NCI-H1930 (cell line): ENCODE measurements around the gene BCAP31.
A peak's percentile ranks its signal among the peaks of the same experiment; 100 is the strongest.

Experiments used
- DNase-seq, 2 experiments: peaks; one replicate each; lab custom pipeline; 2025; lab: John Stamatoyannopoulos, UW

BCAP31 gene

DNA sequence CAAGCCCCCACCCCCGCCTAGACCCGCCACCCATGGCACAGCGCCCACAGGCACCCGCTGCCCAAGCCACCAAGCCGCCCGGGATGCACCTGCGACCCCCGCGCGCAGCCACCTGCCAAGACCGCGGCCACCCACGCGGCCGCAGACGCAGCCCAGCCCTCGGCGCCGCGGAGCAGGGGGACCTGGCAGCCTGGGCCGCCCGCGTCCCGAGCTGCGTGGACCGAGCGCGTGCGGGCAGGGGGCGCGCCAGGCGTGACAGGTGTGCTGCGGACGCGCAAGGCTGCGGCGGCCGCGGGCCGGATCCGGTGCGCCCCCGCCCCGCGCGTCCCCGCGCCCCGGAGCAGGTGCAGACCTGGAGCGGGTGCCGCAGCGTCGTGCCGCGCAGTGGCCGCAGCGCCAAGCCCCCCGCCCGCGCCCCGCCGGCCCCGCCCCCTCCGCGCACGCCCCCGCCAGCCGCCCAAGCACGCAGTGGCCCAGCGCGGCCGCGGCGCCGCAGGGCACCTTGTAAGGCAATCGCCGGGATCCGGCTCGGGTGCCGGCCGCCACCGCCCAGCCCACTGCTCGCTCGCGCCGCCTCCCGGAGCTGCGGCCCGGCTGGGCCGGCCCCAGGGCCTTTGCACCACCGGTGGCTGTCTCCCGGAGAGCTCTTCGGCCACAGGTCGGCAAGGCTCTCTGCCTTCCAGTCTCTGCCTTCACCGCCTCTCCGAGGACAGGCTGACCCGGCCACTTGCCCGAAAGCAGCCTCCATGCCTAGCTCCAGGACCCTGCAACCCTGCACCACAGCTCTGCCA, 50.6 kb downstream of the BCAP31 start, which contains the start of gene PNCK:
Gene PNCK, minus strand, starts transcription at position 386 of the 791 bp plus-strand sequence. CDS start 737 bp downstream, outside the sequence.
- DNase-seq: no peak

DNA sequence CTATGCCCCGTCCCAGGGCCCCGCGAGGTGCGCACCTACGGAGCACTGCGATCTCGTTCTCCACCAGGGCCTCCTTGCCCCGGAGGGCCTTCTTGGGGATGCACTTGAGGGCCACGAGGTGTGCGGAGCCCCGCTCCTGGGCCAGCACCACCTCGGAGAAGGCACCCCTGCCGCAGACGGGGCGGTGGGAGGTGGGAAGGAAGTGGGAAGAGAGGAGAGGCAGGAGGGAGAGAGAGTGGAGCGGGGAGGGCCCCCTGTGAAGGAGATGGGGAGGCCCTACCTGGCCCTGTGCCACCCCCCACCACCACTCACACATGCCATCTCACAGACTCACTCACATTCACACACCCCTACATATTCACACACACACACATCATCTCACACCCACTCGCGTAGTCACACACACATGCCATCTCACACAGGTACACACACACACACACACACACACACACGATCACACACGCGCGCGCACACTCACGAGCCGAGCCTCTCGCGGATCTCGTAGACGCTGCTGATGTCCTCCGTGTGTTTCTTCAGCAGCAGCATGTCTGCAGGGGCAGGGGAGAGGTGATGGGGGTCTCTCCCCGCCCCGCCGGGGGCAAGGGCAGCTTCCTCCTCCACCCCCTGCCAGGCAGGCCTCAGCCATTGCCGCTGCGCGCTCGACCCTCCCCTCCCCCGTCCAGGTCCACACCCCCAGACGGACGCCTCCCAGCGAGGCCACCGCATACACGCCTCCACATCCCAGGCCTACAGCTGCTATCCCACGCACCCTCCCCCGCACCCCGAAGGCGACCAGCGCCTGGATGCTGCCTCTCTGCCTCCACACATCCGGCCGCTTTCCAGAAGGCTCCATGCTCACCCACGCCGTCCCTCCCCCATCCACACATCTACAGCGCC, 51.4 kb downstream of the BCAP31 start:
- DNase-seq: no peak

DNA sequence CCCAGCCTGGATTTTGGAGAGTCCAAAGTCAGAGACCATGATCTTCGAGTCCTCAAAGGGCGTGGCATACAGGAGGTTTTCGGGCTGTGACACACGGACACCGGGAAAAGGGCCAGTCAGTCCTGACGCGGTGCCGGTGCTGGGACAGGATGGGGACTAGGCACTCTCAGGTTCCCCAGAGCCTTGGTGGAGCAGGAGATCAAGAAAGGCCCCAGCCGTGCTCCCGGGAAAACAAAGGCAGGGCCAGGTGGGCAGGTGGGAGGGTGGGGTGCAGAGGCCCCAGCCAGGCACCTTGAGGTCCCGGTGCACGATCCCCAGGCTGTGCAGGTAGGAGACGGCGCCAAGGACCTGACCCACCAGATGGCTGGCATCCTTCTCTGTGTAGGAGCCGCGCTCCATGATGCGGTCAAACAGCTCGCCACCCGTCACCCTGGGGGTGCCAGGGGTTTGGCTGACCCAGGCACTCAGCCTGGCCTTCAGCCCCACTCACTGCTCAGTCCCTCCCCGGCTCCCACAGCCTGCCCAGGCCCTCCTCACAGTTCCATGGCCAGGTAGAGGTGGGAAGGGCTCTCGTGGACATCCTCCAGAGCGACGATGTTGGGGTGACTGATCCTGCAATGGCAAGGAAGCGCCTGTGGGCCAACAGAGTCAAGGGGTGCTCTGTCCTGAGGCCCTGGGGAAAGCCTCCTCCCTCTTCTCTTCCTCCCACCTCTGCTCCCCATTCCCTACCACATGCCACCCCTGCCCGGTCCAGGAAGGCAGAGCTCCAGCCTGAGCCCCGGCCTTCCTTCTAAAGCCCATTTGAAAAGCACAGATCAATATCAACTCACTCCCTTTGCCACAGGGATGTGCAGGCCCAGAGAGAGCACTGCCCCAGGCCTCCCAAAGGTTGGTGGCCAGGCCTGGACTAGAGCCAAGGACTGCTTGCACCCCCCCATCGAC, 52.3 kb downstream of the BCAP31 start:
- DNase-seq: no peak

DNA sequence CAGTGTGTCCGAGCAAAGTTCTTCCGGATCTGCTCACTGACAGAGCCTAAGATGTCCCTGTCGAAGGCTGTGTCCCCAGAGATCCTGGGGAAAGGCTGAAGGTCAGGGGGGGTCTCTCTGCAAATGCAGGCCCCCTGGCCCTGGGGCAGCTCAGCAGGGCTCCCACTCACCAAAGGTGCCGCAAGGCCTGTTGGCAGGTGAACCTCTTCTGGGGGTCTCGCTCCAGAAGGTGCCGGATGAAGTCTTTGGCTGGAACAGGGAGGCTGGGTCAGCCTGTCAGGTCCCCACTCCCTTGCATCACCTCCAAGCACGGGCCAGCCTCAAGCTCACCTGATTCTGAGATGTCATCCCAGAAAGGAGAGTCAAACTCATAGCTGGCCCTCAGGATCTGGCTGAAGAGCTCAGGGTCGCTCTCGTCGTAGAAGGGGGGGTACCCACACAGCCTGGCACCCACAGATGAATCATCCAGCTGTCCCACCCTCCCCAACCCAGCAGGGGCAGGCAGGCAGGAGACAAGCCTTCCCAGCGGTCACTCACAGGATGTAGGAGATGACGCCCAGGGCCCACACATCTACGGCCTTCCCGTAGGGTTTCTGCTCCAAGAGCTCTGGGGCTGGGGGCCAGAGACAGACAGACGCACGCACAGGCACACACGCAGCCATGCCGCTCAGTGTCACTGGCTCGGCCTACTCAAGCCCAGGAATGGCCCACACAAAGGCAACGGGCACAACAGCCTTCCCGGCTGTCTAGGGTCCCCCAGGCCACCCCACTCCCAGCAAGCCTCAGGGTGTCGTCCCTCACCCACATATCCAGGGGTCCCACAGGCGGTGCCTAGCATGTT, 53.2 kb downstream of the BCAP31 start:
- no peak for DNase-seq

DNA sequence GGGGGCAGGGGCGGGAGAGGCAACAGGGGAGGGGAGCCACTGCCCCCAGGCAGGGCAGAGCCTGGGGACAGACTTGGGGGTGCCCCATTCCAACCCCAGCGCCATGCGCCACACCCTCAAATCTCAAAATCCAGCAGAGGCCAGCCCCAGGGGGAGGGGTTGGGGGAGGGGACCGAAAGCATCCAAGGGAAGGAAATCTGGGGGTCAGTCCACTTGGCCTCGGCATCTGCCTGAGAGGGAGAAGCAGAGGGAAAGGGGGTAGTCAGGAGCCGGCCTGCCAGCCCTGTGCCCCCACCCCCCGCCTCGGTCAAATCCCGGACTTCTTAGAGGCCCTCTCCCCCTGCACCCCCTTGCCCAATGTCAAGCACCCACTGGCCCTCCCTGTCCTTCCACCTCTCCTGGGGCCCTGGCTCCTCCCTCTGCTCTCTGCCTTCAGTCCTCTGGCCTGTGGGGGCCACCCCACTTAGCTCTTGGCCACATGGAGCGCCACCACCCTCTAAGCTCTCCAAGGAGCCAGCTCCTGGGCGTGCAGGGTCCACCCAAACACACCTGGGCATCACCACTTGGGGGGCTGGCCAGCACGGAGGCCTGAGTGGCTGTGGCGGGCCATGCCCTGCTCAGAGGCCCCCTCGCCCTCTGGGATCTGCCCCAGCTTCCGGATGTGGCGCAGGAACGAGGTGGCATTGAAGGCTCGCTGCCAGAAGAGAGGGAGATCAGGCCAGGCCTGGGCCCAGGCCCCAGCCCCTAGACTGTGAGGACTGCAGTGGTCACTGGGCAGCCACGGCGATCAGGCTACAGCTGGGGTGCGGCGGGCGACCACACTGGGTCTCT, 54.1 kb downstream of the BCAP31 start:
- DNase-seq: no peak

DNA sequence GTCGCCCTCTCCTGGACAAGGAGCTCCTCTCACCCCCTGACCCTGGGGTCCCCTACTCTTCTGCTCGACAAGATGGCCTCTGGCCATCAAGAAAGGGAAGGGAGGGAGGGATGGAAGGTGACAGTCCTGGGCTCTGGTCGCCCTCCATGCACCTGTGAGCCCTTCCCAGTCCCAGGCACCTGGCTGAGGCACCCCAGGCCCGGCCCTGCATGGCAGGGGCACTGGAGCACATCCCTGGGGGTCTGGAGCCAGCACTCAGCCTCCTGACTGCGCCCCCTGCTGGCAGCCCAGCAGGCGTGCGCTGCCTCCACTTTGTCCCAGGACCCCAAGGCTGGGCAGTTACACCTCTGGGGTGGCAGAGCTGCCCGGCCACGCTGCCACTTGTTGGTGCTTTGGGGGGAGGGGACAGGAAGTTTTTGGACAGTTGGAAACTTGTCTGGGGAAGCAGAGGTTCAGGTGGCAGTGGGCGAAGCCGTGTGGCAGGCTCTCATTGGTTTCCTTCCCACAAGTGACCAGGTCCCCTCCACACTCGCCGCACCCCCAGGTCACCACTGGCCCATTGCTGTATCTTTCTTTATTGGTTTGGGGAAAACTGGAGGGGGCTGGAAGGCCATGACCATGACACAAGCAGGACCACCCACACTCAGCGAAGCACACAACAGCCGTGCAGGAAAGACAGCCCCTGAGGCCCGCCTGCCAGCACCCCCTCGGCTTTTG, 54.9 kb downstream of the BCAP31 start:
- DNase-seq: peak in 1 of 2 experiments; percentile 38

DNA sequence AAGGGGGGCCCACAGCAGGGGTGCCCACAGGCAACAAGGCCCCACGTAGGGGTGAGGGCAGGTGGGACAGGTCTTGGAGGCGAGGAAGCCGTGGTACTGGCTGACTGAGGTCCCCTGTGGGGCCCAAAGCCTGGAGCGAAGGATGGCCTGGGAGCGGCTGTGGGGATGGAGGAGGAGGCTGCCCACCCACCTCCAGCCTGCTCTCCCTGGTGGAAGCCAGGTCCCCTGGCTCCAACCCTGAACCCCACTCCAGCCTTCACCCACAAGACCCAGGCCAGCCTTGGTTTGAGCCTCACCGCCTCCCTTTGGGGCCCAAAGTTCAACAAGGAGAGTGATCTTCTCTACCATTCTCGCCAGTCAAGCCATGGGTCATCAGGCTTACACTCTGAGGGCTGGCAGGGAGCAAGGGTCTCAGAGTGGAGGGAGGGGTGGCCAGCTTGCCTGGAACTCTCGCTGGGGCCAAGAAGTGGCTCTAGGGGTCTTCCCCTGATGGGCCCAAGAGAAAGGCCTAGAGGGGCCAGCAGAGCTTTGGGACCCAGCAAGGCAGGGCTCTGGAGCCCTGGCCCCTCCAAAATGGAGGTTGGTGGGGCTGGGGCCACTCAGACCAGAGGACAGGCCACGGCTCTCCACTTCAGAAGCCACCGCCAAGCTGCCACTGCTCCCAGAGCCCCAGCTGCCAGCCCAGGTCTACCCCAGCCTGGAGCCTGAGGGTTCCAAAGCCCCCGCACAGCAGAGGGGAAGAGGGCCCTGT, 55.6 kb downstream of the BCAP31 start:
- DNase-seq: no peak

DNA sequence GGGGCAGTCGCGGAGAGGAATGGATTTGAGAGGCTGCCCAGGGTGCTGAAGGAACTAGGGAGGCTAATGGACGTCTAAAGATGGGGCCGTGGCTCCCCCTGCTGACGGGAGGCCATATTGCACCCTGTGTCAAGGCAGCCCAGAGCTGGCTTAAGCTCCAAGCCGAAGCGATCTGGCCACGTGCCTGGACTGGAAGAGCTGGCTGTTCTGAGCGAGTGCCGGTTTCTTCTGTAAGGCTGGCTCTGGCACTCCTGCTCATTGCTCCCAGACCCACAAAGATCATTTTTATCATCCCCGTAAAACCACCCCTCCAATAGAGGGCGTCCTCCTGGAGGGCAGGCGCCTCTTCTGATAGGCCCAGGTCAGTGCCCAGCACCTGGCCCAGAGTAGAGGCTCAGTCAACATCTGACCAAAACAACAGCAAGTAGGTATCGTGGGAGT, 56.2 kb downstream of the BCAP31 start:
- DNase-seq: peak; percentile 61 to 72

DNA sequence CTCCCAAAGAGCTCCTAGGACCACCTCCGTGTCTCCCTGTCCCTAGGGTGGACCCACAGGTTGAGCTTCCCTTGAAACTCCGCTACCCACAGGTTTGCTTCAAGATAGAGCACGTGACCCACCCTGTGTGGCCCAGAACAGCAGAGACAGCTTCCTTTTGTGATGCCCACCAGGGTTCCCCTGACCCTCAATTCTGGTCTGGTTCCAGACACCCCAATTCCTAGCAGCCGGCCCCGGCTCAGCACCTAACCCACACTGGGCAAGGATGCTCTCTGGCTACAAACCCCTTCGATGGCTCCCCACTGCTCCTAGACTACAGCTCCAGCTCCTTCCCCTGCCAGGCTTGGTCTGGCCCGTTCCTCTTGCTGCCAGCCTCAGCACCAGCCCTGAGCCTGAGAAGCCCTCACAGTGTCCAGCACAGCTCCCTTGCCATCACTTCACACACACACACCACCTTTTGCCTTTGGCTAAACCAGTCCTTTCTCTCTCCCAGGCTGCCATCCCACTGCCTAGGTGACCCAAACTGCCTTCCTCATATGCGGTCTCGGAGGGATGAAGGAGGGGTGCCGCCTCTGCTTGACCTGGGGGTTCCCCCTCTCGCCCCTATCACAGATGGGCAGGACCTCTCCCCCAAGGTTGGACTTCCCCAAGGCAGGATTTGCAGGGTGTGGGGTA, 56.8 kb downstream of the BCAP31 start:
- DNase-seq: no peak

DNA sequence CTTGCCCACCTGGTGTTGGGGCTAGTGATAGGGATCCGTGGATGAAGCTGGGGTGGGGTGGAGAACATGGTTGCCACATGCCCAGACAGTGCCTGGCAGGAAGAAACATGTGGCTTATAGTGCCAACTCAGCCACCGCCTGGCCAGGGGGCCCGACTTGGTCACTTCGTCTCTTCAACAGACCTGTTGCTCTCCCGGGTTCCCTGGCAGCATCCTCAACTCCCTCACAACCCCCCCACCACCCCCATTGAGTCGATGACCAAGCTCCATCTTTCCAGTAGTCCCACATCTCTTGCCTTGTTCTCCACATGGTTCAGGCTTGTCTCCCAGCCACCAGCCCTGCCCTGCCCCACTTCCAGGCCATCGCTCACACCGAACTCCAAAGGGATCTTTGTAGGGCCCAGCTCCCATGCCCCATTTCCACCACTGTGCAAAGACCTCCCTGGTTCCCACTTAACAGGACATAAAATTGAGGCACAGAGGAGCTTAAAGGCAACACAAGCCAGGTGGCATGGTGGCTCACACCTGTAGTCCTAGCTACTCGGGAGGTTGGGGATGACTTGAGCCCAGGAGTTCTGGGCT, 58.4 kb downstream of the BCAP31 start:
- DNase-seq: no peak

DNA sequence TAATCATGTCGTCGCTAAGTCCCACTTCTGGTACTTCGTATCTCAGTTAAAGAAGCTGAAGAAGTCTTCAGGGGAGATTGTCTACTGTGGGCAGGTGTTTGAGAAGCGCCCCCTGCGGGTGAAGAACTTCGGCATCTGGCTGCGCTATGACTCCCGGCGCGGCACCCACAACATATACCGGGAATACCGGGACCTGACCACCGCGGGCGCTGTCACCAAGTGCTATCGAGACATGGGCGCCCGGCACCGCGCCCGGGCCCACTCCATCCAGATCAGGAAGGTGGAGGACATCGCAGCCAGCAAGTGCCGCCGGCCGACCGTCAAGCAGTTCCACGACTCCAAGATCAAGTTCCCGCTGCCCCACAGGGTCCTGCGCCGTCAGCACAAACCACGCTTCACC, 61.9 kb downstream of the BCAP31 start:
- peak in 1 of 2 experiments; percentile 58 for DNase-seq

DNA sequence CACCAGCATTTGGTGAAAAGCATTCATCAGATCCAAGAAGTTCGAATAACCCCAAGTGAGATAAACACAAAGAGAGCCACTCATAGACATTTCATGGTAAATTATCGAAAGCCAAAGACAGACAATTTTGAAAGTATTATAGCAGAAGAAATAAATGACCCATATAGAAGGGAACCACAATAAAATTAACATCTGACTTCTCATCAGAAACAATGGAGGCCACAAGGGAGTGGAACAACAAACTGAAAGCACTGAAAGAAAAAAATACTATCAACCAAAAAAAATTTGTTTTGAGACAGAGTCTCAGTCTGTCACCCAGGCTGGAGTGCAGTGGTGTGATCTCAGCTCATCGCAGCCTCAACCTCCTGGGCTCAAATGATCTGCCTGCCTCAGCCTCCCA, 64.9 kb downstream of the BCAP31 start:
- DNase-seq: no peak

DNA sequence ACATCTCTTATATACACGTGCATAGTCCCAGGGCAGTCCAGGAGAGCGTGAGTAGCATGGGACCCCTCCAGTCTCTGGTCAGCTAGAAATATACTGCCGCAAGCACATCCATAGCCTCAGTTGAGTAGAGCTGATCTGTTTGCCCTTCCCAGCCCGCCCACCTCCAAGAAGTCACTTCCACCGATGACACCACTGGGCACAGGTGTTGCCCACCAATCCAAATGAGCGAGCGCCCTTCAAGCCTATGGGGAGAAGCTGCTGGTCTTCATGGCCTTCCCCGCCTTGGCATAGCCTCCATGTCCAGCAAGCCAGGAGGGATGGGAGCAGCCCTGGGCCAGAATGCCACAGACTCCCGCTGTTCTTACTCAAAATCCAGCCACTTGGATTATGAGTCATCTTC, 67.0 kb downstream of the BCAP31 start:
- no peak for DNase-seq

DNA sequence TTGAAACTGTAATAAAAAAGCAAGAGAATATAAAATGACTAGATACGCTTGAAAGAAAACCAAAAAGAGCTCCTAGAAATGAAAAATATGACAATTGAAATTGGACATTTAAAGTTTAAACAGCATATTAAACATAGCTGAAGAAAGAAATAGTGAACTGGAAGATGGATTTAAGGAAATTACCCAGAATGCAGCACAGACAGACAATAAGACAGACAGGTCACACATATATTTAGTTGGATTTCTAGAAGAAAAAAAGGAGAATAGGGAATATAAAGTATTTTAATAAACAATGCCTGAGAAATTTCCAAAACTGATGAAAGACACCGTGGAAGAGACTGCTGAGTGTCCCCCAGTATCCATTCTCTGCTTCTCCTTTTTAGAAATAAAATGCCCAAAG, 70.6 kb downstream of the BCAP31 start:
- no peak for DNase-seq

DNA sequence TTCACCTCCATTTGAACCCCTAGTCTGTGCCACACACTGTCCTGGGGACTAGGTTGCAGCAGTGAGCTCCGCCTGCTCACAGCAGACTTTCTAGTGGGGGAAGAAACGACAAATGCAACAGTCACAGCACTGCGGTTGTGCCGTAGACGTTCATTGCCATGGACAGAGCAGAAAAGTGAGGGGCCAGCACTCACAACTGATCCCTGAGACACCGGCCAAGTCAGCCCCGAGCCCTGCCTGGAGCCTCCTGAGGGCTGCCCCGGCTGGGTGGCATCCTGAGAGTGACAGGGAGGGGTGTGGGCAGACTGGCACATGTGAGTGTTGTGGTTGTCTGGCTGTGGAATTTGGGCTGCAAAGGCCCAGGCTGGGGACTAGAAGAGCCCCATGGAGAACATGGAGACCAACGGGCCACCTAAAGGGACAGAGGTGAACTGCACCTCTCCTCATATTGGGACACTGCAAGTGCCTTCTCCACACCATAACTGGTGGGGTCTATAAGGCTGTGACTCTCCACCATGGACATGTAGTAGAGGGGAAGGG, 72.6 kb downstream of the BCAP31 start:
- DNase-seq: no peak

DNA sequence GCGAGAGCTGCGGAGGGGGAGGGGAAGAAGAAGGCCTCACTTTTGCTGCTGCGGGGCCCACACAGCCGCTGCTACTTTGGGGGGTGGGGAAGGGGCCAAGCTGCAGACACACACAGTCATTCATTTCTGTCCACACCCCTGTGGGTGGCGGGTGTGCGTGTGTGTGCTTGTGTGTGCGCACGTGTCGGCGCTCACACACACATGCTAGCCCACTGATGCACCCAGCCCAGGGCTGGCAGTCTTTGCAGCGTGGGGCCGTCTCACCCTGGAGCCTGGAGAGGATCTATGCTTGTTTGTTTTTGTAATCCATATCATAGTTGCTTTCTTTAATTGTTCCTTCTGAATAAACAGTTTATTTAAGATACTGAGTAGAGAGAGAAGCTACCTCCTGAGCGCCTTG, 73.2 kb downstream of the BCAP31 start:
- no peak for DNase-seq
